Nephron (organoid): ENCODE data around the gene SCAF1.
A peak's percentile ranks its signal among the peaks of the same experiment; 100 is the strongest.

Source experiments
- H3K27ac Mint-ChIP-seq, 3 experiments: 2 replicates each; pipeline ENCODE4 v1.8.0; 2020; ENCODE audit warnings: mixed read lengths in 3 of 3, mild to moderate bottlenecking in 2 of 3, moderate library complexity in 1 of 3
- H3K27me3 Mint-ChIP-seq: 2 replicates; pipeline ENCODE4 v1.8.0; 2021; ENCODE audit warnings: low read depth, mild to moderate bottlenecking, moderate library complexity, mixed read lengths
- H3K36me3 Mint-ChIP-seq: 2 replicates; pipeline ENCODE4 v1.8.0; 2020; ENCODE audit warnings: low read depth, mixed read lengths
- H3K4me1 Mint-ChIP-seq: 2 replicates; pipeline ENCODE4 v1.8.0; 2020; ENCODE audit warnings: mixed read lengths
- H3K4me3 Mint-ChIP-seq, 3 experiments: 2 replicates each; pipeline ENCODE4 v1.8.0; 2020; ENCODE audit warnings: mild to moderate bottlenecking in 3 of 3, mixed read lengths in 3 of 3, moderate library complexity in 2 of 3
- H3K9me3 Mint-ChIP-seq: 2 replicates; pipeline ENCODE4 v1.8.0; 2020; ENCODE audit warnings: mixed read lengths
- TF ChIP-seq, protein P1 (sequence below), 3 experiments: fragments of 200-600 bp; sonication (generic); IDR thresholded peaks; one replicate each; pipeline ENCODE4 v1.5.0; 2021; ENCODE audit warnings: antibody characterized with exemption in 3 of 3; ENCODE audit not compliant: unreplicated experiment in 3 of 3

The SCAF1 gene

GRCh38 chr19:49653466-49653806 lies 11.4 kb downstream of the SCAF1 start:
- no peaks in the 10 kb centered on the region for H3K4me1 Mint-ChIP-seq
- H3K36me3 Mint-ChIP-seq = peaks cover 46% of the 10 kb centered on the region
- H3K27me3 Mint-ChIP-seq = peaks cover 3% of the 10 kb centered on the region
- H3K27ac Mint-ChIP-seq = no peak overlapping the region
- no peaks in the 10 kb centered on the region for H3K9me3 Mint-ChIP-seq
- H3K4me3 Mint-ChIP-seq = no peak overlapping the region
- TF ChIP-seq, protein P1, sequence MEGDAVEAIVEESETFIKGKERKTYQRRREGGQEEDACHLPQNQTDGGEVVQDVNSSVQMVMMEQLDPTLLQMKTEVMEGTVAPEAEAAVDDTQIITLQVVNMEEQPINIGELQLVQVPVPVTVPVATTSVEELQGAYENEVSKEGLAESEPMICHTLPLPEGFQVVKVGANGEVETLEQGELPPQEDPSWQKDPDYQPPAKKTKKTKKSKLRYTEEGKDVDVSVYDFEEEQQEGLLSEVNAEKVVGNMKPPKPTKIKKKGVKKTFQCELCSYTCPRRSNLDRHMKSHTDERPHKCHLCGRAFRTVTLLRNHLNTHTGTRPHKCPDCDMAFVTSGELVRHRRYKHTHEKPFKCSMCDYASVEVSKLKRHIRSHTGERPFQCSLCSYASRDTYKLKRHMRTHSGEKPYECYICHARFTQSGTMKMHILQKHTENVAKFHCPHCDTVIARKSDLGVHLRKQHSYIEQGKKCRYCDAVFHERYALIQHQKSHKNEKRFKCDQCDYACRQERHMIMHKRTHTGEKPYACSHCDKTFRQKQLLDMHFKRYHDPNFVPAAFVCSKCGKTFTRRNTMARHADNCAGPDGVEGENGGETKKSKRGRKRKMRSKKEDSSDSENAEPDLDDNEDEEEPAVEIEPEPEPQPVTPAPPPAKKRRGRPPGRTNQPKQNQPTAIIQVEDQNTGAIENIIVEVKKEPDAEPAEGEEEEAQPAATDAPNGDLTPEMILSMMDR (IDR thresholded peaks at IDR 0.05; ENCODE audit: unreplicated experiment in 3 of 3) = no peak

DNA sequence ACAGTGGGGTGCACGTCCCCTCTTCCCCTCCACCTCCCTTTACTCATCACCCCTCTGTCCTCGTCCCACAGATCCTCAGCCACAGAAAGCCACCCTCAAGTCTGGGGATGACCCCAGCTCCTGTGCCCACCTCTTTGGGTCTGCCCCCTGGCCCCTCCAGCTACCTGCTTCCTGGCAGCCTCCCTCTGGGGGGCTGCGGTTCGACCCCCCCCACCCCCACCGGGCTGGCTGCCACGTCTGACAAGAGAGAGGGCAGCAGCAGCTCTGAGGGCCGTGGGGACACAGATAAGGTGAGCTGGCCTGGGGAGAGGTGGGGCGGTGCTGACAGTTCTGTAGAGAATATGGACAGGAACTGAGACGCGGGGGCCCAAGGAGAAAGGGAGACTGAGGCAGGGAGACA lies 12.6 kb downstream of the SCAF1 start:
- TF ChIP-seq, protein P1 (IDR thresholded peaks at IDR 0.05; ENCODE audit: unreplicated experiment in 3 of 3) = no peak
- Mint-ChIP-seq H3K4me1 (no peaks in the 10 kb centered on the region), H3K27me3 (peaks cover 3% of the 10 kb centered on the region), H3K27ac (no peak overlapping the region), H3K36me3 (peaks cover 48% of the 10 kb centered on the region), H3K9me3 (no peaks in the 10 kb centered on the region), H3K4me3 (no peak overlapping the region)

GRCh38 chr19:49655570-49656455 lies 13.8 kb downstream of the SCAF1 start:
- H3K27me3 Mint-ChIP-seq = peaks cover 3% of the 10 kb centered on the region
- H3K27ac Mint-ChIP-seq = no peak overlapping the region
- TF ChIP-seq, protein P1 (IDR thresholded peaks at IDR 0.05; ENCODE audit: unreplicated experiment in 3 of 3) = no peak
- no peaks in the 10 kb centered on the region for H3K4me1 Mint-ChIP-seq
- H3K4me3 Mint-ChIP-seq = no peak overlapping the region
- no peaks in the 10 kb centered on the region for H3K9me3 Mint-ChIP-seq
- peaks cover 54% of the 10 kb centered on the region for H3K36me3 Mint-ChIP-seq

DNA sequence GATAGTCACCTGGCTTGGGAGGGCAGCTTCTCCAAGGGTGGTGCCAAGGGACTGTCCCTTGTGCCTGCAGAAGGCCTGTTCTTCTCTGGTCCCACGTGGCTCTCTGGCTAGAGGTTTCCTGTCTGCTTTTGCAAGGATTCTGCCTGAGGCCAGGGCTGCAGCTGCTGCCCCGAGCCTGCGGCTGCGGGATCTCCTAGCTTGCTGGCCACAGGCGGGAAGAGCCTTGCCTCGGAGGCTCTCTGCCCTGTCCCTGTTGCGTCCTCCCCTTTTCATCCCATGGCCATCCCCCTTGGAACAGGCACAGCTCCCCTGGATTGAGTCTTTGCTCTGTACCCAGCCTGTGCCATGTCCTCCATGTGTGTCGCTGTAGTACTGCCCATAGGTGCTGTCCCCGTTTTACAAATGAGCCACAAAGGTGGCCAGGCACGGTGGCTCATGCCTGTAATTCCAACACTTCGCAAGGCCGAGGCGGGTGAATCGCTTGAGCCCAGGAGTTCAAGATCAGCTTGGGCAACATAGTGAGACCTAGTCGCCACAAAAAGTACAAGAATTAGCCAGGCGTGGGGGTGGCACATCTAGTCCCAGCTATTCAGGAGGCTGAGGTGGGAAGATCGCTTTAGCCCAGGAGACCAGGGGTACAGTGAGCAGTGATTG lies 14.6 kb downstream of the SCAF1 start:
- Mint-ChIP-seq H3K9me3 (no peaks in the 10 kb centered on the region), H3K4me3 (no peak overlapping the region), H3K36me3 (peaks cover 55% of the 10 kb centered on the region), H3K27ac (no peak overlapping the region), H3K27me3 (peaks cover 3% of the 10 kb centered on the region), H3K4me1 (no peaks in the 10 kb centered on the region)
- TF ChIP-seq, protein P1 (IDR thresholded peaks at IDR 0.05; ENCODE audit: unreplicated experiment in 3 of 3) = no peak

DNA sequence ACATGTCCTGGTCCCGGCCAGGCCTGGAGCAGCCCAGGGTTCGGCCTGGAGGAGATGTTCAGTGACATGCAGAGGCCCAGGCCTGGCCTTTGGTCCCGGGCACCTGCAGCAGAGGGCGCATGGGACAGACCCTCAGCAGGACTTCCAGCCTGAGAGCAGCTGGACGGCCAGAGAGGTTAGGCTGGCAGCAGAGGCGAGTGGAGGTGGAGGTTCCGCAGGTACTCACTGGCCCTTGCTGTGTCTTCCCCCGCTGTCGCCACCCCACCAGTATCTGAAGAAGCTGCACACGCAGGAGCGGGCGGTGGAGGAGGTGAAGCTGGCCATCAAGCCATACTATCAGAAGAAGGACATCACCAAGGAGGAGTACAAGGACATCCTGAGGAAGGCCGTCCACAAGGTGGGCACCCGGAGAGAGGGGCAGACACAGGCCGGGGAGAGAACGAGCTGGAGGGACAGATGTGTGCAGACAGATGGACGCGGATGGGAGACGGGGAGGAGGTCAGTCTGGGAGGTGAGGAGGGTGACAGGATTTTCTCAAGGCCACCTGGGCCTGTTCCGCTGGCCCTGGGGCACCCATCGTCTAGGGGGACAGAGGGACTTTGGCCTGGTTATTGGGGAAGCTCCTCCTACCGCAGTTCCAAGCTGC lies 15.6 kb downstream of the SCAF1 start:
- Mint-ChIP-seq H3K36me3 (peaks cover 57% of the 10 kb centered on the region), H3K9me3 (no peaks in the 10 kb centered on the region), H3K4me1 (no peaks in the 10 kb centered on the region), H3K27me3 (peaks cover 3% of the 10 kb centered on the region), H3K27ac (peak overlapping the region in 1 of 3 experiments; percentile 41), H3K4me3 (peak overlapping the region in 1 of 3 experiments; percentile 31)
- TF ChIP-seq, protein P1 (IDR thresholded peaks at IDR 0.05; ENCODE audit: unreplicated experiment in 3 of 3) = no peak
